Measurements from ENCODE around the gene CTXND2. TPM values are rescaled to one million over a fixed set of nuclear protein-coding genes. Genes with fewer than 3 reads are reported as not detected.

CTXND2 gene
- total and polyA plus RNA-seq, 2 of the 8 experiments (the other 6 are each of a cell fraction or from before 2014, with no cell fraction given): not detected

DNA sequence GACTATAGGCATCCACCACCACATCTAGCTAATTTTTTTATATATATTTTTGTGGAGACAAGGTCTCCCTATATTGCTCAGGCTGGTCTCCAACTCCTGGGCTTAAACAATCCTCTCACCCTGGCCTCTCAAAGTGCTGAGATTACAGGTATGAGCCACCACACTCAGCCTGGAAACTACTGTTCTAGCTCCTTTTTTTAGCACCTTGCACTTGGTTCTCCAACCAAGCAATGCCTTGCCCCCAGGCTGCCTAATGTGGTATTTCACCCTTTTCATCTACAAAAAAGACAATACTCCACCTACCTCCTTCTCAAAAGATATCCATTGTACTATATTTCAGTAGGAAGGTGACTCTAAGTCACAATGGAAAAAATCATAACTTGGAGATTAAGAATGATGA lies 17.3 kb upstream of the CTXND2 start:
- Histone ChIP-seq H3K14ac (ENCODE audit: insufficient read length) (no peak overlapping the region), H3K4me1 (replicated peaks in 1 of 4; ENCODE audit: control insufficient read depth in 3 of 4, insufficient read depth in 4 of 4, low read length in 3 of 4) (no peaks in the 10 kb centered on the region), H3K79me1 (ENCODE audit: low read depth, low read length) (peaks cover 3% of the 10 kb centered on the region), H4K20me1 (replicated peaks in 1 of 2; ENCODE audit: control insufficient read depth in 1 of 2, insufficient read depth in 2 of 2, low read length in 2 of 2) (no peaks in the 10 kb centered on the region), H2BK5ac (ENCODE audit: low read depth, low read length) (no peak overlapping the region), H2AK5ac (ENCODE audit: low read depth, low read length) (no peak overlapping the region), H3K23me2 (ENCODE audit: low read depth, low read length) (no peaks in the 10 kb centered on the region), H2BK120ac (replicated peaks; ENCODE audit: low read depth, low read length) (no peak overlapping the region), H2BK15ac (ENCODE audit: low read length) (no peak overlapping the region), H2BK20ac (ENCODE audit: low read length) (no peak overlapping the region), H3K4me3 (ENCODE audit: extremely low read depth in 1 of 4, insufficient read depth in 2 of 4, low read depth in 3 of 4, low read length in 4 of 4) (no peak overlapping the region), H4K91ac (replicated peaks; ENCODE audit: insufficient read length, low read length) (no peak overlapping the region), H4K5ac (ENCODE audit: insufficient read length, low read depth, low read length) (no peak overlapping the region), H3K79me2 (ENCODE audit: control insufficient read depth in 1 of 2, insufficient read depth in 2 of 2, low read length in 2 of 2) (peaks cover 9 to 44% of the 10 kb centered on the region in 2 experiments; a peak in 3 of 4 replicates), H4K8ac (ENCODE audit: extremely low read depth, insufficient read depth, low read length) (no peak overlapping the region), H3K9me3 (ENCODE audit: insufficient read depth in 2 of 2, low read depth in 1 of 2, low read length in 1 of 2) (no peaks in the 10 kb centered on the region), H3K4ac (replicated peaks; ENCODE audit: insufficient read length, low read depth, low read length) (no peak overlapping the region), H3K27ac (ENCODE audit: low read depth, low read length) (no peak overlapping the region), H3K23ac (ENCODE audit: insufficient read length) (no peak overlapping the region), H3K56ac (replicated peaks; ENCODE audit: insufficient read length, low read depth, low read length) (no peak overlapping the region), H3K9ac (replicated peaks in 1 of 4; ENCODE audit: extremely low read depth in 1 of 4, low read depth in 3 of 4, low read length in 3 of 4) (no peak overlapping the region), H3K18ac (ENCODE audit: extremely low read depth, low read length) (no peak overlapping the region), H3K36me3 (ENCODE audit: control insufficient read depth in 2 of 4, insufficient read depth in 4 of 4, low read length in 3 of 4) (0 out of 8 replicates have a peak, but pooled peaks cover 0 to 3% (median 0%) of the 10 kb centered on the region in 4 experiments), H2BK12ac (ENCODE audit: low read depth, low read length) (no peak overlapping the region), H3K27me3 (replicated peaks in 1 of 4; ENCODE audit: control insufficient read depth in 3 of 4, extremely low read depth in 1 of 4, insufficient read depth in 3 of 4, low read length in 3 of 4) (no peaks in the 10 kb centered on the region), H3K4me2 (ENCODE audit: insufficient read depth in 1 of 2, low read depth in 2 of 2, low read length in 2 of 2) (no peak overlapping the region), H2AFZ (ENCODE audit: low read length) (no peak overlapping the region)
- POLR2A ChIA-PET (ENCODE audit: partially characterized antibody): no interaction called here
- CTCF ChIA-PET (ENCODE audit: partially characterized antibody): interaction anchor here (0.6 to 1.0 kb wide), 7 partner anchors 11 to 155 kb away, joined by 3 to 4 read pairs (median 3); no protein-coding TSS in a partner anchor
- DNase-seq (ENCODE audit: low read depth in 1 of 2, low spot score in 2 of 2): no peak
- FAIRE-seq: no peak
- no peak for TF ChIP-seq CHD7 (IDR thresholded peaks at IDR 0.05; ENCODE audit: insufficient replicate concordance, low read length)

Measured in H1 (cell line).